T-helper 2 cell treated with Interferon-gamma antibody and Interleukin-4, amounts not matched to agents 5 μg/mL and 100 μg/mL, for 36 hours (primary cell): ENCODE measurements around the gene XYLB.
A peak's percentile ranks its signal among the peaks of the same experiment; 100 is the strongest.
"Not testable (repeated sequence)": the region's sequence is repeated elsewhere in the genome, so short reads cannot be mapped to it uniquely, and the experiment has no call there.

Experiments used
- DNase-seq: peaks from one replicate; pipeline ENCODE4 v3.0.0; 2021; ENCODE audit warnings: low spot score
- H3K27ac Mint-ChIP-seq: one replicate; pipeline ENCODE4 v1.8.0; 2021; ENCODE audit warnings: mild to moderate bottlenecking, mixed read lengths
- H3K27me3 Mint-ChIP-seq: one replicate; pipeline ENCODE4 v1.8.0; 2021; ENCODE audit warnings: low read depth, mixed read lengths
- H3K36me3 Mint-ChIP-seq: one replicate; pipeline ENCODE4 v1.8.0; 2021; ENCODE audit warnings: low read depth, mixed read lengths
- H3K4me1 Mint-ChIP-seq: one replicate; pipeline ENCODE4 v1.8.0; 2021; ENCODE audit warnings: low read depth, mixed read lengths
- H3K4me3 Mint-ChIP-seq: one replicate; pipeline ENCODE4 v1.8.0; 2022; ENCODE audit warnings: mild to moderate bottlenecking, moderate library complexity, mixed read lengths
- H3K9me3 Mint-ChIP-seq: one replicate; pipeline ENCODE4 v1.8.0; 2021; ENCODE audit warnings: mixed read lengths

XYLB gene

GRCh38 chr3:38346587-38347410 is at the start of gene XYLB:
Gene XYLB (plus strand): TSS chr3:38346785. CDS start chr3:38346869, 84 bp downstream.
- H3K36me3 Mint-ChIP-seq, result peaks cover 3% of the 10 kb centered on the region

DNA sequence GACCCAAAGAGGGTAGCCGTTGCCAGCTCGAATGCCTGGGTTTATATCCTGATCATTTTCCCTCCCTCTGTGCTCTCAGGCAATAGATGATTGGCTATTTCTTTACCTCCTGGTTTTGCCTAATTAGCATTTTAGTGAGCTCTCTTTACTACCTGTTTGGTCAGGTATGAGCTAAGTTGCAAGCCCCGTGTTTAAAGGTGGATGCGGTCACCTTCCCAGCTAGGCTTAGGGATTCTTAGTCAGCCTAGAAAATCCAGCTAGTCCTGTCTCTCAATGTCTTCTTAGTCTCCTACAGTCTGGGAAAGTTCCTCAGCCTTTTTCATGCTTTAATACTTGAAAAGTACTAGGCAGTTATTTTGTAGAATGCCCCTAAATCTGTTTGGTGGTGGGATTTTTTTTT is 49.5 kb upstream of the XYLB start:
- not testable (repeated sequence) for H3K9me3 Mint-ChIP-seq, H3K36me3 Mint-ChIP-seq, DNase-seq, H3K4me1 Mint-ChIP-seq, H3K4me3 Mint-ChIP-seq, H3K27ac Mint-ChIP-seq
- H3K27me3 Mint-ChIP-seq, result peaks cover 22% of the 10 kb centered on the region

More at GRCh38 chr3:38346587-38347410, at the start of gene XYLB:
- Mint-ChIP-seq H3K27me3 (no peaks in the 10 kb centered on the region), H3K27ac (peak within 1 kb of the TSS; percentile 69), H3K4me1 (peaks cover 10% of the 10 kb centered on the region), H3K4me3 (peak within 1 kb of the TSS; percentile 81), H3K9me3 (no peaks in the 10 kb centered on the region)
- DNase-seq, result peak; percentile 85

DNA sequence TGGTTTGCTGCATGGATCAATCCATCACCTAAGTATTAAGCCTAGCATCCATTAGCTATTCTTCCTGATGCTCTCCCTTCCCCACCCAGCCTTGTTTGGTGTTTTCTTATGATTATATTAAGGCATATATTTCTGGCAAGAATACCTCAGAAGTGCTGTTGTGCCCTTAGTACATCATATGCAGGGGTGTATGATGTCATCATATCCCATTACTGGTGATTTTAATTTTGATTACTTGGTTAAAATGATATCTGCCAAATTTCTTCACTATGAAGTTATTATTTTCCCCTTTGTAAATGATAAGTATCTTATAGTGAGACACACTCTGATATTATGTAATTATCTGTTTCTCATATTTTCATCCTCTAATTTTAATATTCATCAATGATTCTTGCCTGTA is 49.0 kb upstream of the XYLB start:
- no peaks in the 10 kb centered on the region for H3K4me1 Mint-ChIP-seq
- H3K27ac Mint-ChIP-seq, result no peak overlapping the region

DNA sequence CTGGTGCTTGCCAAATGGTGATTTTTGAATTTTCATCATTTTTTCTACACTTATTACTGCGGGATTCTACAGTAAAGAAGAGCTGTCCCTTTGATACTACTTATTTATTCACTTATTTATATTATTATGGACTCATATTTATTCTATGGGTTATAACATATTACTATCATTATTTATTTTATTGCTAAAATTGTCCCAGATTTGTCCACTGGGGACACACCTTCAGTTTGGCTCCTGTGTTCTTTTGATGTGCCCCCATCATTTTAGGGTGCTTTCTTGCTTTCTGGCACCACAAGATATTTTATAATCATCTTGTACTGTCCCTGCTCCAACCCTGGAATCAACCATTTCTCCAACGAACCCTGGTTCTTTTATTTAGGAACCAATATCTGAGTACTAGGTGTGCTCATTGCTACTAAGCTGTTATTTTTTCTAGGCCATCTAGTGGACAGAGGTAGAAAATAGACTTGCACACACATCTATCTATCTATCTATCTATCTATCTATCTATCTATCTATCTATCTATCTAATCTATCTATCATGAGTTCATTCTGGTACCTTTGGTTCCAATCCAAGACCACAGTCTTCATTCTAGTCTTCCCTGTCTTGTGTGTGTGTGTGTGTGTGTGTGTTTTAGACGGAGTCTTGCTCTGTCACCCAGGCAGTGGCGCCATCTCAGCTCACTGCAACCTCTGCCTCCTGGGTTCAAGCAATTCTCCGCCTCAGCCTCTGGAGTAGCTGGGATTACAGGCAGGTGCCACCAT is 48.5 kb upstream of the XYLB start:
- Mint-ChIP-seq H3K36me3 (no peaks in the 10 kb centered on the region), H3K4me1 (no peaks in the 10 kb centered on the region), H3K27ac (no peak overlapping the region), H3K27me3 (peaks cover 24% of the 10 kb centered on the region), H3K9me3 (no peaks in the 10 kb centered on the region), H3K4me3 (no peak overlapping the region)
- no peak for DNase-seq

More for the DNA sequence above, 49.0 kb upstream of the XYLB start:
- Mint-ChIP-seq H3K36me3 (no peaks in the 10 kb centered on the region), H3K27me3 (peaks cover 22% of the 10 kb centered on the region), H3K9me3 (no peaks in the 10 kb centered on the region), H3K4me3 (no peak overlapping the region)
- no peak for DNase-seq

GRCh38 chr3:38306941-38307340 is 39.6 kb upstream of the XYLB start:
- Mint-ChIP-seq H3K36me3 (no peaks in the 10 kb centered on the region), H3K9me3 (no peaks in the 10 kb centered on the region), H3K27ac (no peak overlapping the region), H3K4me3 (no peak overlapping the region), H3K27me3 (peaks cover 22% of the 10 kb centered on the region), H3K4me1 (no peaks in the 10 kb centered on the region)
- DNase-seq, result no peak

- Mint-ChIP-seq H3K4me1 (no peaks in the 10 kb centered on the region), H3K36me3 (no peaks in the 10 kb centered on the region), H3K4me3 (no peak overlapping the region), H3K27ac (no peak overlapping the region), H3K9me3 (no peaks in the 10 kb centered on the region), H3K27me3 (peaks cover 22% of the 10 kb centered on the region)
- no peak for DNase-seq
Observed at GRCh38 chr3:38307599-38307998, 39.0 kb upstream of the XYLB start.

GRCh38 chr3:38308456-38308855 is 38.1 kb upstream of the XYLB start:
- no peak for DNase-seq
- Mint-ChIP-seq H3K27me3 (peaks cover 18% of the 10 kb centered on the region), H3K4me3 (no peak overlapping the region), H3K36me3 (no peaks in the 10 kb centered on the region), H3K9me3 (no peaks in the 10 kb centered on the region), H3K27ac (no peak overlapping the region), H3K4me1 (no peaks in the 10 kb centered on the region)

DNA sequence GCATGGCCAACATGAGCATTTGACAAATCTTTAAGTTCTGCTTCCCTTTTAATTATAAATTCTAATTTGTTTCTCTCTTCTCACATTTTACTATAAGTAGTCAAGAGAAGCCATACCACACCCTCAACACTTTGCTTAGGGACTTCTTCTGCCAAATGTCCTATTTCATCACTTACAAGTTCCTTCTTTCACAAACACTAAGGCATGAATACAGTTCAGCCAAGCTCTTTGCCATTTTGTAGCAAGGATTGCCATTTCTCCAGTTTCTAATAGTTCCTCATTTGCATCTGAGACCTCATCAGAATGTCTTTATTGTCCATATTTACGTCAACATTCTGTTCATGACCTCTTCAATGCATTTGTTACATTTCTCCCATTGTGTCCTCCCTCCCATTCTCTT is 35.1 kb upstream of the XYLB start:
- no peaks in the 10 kb centered on the region for H3K9me3 Mint-ChIP-seq
- H3K4me3 Mint-ChIP-seq, result no peak overlapping the region
- H3K36me3 Mint-ChIP-seq, result no peaks in the 10 kb centered on the region
- peaks cover 12% of the 10 kb centered on the region for H3K27me3 Mint-ChIP-seq
- no peak for DNase-seq
- H3K27ac Mint-ChIP-seq, result no peak overlapping the region
- no peaks in the 10 kb centered on the region for H3K4me1 Mint-ChIP-seq

GRCh38 chr3:38311941-38312340 is 34.6 kb upstream of the XYLB start:
- H3K9me3 Mint-ChIP-seq, result no peaks in the 10 kb centered on the region
- H3K4me3 Mint-ChIP-seq, result no peak overlapping the region
- H3K4me1 Mint-ChIP-seq, result no peaks in the 10 kb centered on the region
- H3K27ac Mint-ChIP-seq, result no peak overlapping the region
- no peaks in the 10 kb centered on the region for H3K36me3 Mint-ChIP-seq
- H3K27me3 Mint-ChIP-seq, result peaks cover 12% of the 10 kb centered on the region
- no peak for DNase-seq

- no peak overlapping the region for H3K4me3 Mint-ChIP-seq
- DNase-seq, result no peak
- H3K4me1 Mint-ChIP-seq, result no peaks in the 10 kb centered on the region
- no peak overlapping the region for H3K27ac Mint-ChIP-seq
- H3K27me3 Mint-ChIP-seq, result peaks cover 12% of the 10 kb centered on the region
- H3K9me3 Mint-ChIP-seq, result no peaks in the 10 kb centered on the region
- no peaks in the 10 kb centered on the region for H3K36me3 Mint-ChIP-seq
Observed at GRCh38 chr3:38312356-38312755, 34.2 kb upstream of the XYLB start.

GRCh38 chr3:38313263-38313662 is 33.3 kb upstream of the XYLB start:
- Mint-ChIP-seq H3K36me3 (no peaks in the 10 kb centered on the region), H3K4me3 (no peak overlapping the region), H3K4me1 (no peaks in the 10 kb centered on the region), H3K27me3 (peaks cover 12% of the 10 kb centered on the region), H3K9me3 (no peaks in the 10 kb centered on the region), H3K27ac (no peak overlapping the region)
- no peak for DNase-seq

GRCh38 chr3:38313695-38314094 is 32.9 kb upstream of the XYLB start:
- Mint-ChIP-seq H3K9me3 (no peaks in the 10 kb centered on the region), H3K36me3 (no peaks in the 10 kb centered on the region), H3K27ac (no peak overlapping the region), H3K4me3 (no peak overlapping the region), H3K27me3 (peaks cover 12% of the 10 kb centered on the region), H3K4me1 (no peaks in the 10 kb centered on the region)
- DNase-seq, result no peak

- H3K9me3 Mint-ChIP-seq, result no peaks in the 10 kb centered on the region
- H3K4me3 Mint-ChIP-seq, result no peak overlapping the region
- H3K4me1 Mint-ChIP-seq, result no peaks in the 10 kb centered on the region
- no peak overlapping the region for H3K27ac Mint-ChIP-seq
- no peak for DNase-seq
- no peaks in the 10 kb centered on the region for H3K36me3 Mint-ChIP-seq
- H3K27me3 Mint-ChIP-seq, result peaks cover 8% of the 10 kb centered on the region
Observed at GRCh38 chr3:38314112-38314763, 32.3 kb upstream of the XYLB start.
